ENCODE data around the gene DNASE1L1.

DNA sequence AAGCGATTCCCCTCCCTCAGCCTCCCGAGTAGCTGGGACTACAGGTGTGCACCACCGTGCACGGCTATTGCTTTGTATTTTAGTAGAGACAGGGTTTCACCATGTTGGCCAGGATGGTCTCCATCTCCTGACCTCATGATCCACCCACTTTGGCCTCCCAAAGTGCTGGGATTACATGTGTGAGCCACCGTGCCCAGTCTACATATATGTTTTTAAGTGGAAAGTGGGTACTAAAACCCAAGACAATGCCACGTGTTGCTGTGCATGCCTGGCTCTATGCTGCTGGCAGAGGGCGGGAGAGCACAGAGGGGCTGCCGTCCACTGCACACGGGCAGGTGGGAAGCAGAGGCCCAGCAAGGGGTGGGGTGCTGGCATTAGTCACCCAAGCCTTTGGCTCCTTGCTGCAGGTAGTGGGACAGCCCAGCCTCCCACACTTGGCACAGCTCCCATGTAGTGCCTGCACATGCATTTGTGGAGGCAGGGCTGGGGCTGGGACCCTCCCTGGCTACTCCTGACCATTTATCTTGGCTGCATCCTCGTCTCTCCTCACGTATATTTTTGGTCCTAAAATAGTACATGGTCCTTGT is 26.5 kb downstream of the DNASE1L1 start:
- TF ChIP-seq, protein P1, sequence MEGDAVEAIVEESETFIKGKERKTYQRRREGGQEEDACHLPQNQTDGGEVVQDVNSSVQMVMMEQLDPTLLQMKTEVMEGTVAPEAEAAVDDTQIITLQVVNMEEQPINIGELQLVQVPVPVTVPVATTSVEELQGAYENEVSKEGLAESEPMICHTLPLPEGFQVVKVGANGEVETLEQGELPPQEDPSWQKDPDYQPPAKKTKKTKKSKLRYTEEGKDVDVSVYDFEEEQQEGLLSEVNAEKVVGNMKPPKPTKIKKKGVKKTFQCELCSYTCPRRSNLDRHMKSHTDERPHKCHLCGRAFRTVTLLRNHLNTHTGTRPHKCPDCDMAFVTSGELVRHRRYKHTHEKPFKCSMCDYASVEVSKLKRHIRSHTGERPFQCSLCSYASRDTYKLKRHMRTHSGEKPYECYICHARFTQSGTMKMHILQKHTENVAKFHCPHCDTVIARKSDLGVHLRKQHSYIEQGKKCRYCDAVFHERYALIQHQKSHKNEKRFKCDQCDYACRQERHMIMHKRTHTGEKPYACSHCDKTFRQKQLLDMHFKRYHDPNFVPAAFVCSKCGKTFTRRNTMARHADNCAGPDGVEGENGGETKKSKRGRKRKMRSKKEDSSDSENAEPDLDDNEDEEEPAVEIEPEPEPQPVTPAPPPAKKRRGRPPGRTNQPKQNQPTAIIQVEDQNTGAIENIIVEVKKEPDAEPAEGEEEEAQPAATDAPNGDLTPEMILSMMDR (IDR thresholded peaks at IDR 0.05; ENCODE audit: poor library complexity), result no peak
- TF ChIP-seq EZH2 (IDR thresholded peaks at IDR 0.05; ENCODE audit: borderline replicate concordance) (no peak), EZH2phosphoT487 (IDR thresholded peaks at IDR 0.05; ENCODE audit: low read depth, severe bottlenecking, unreplicated experiment) (no peak)
